DOHH2 (cell line): Measurements from ENCODE around the gene WDFY4.

Experiments used
- H3F3A ChIP-seq: fragments of 200-600 bp; sonication (generic), shearing (Covaris generic); 2 replicates; pipeline ENCODE4 v1.6.0; 2016; ENCODE audit warnings: antibody characterized with exemption, mild to moderate bottlenecking; ENCODE audit not compliant: control insufficient read depth, insufficient read depth
- H3K27ac ChIP-seq: fragments of 200-600 bp; sonication (generic); 2 replicates; pipeline ENCODE4 v1.5.1; 2014; ENCODE audit warnings: low read depth, mild to moderate bottlenecking, low read length, moderate library complexity
- H3K27me3 ChIP-seq: fragments of 200-600 bp; sonication (generic); 2 replicates; pipeline ENCODE4 v1.6.1; 2014; ENCODE audit warnings: mild to moderate bottlenecking, low read length, mixed read lengths; ENCODE audit not compliant: control insufficient read depth
- H3K36me3 ChIP-seq: fragments of 200-600 bp; sonication (generic); 2 replicates; pipeline ENCODE4 v1.6.1; 2014; ENCODE audit warnings: mild to moderate bottlenecking, low read length, moderate library complexity, mixed read lengths; ENCODE audit not compliant: control insufficient read depth
- H3K4me1 ChIP-seq: fragments of 200-600 bp; sonication (generic); 2 replicates; pipeline ENCODE4 v1.6.1; 2014; ENCODE audit warnings: mild to moderate bottlenecking, low read length, mixed read lengths; ENCODE audit not compliant: control insufficient read depth
- H3K4me2 ChIP-seq: fragments of 200-600 bp; sonication (generic); 2 replicates; pipeline ENCODE4 v1.6.0; 2014; ENCODE audit warnings: mild to moderate bottlenecking, low read length, moderate library complexity
- H3K4me3 ChIP-seq: fragments of 200-600 bp; sonication (generic); 2 replicates; pipeline ENCODE4 v1.5.1; 2014; ENCODE audit warnings: mild to moderate bottlenecking, low read length, mixed read lengths
- H3K79me2 ChIP-seq: fragments of 200-600 bp; sonication (generic); 2 replicates; pipeline ENCODE4 v1.6.1; 2014; ENCODE audit warnings: mild to moderate bottlenecking, low read length, mixed read lengths; ENCODE audit not compliant: control insufficient read depth
- H3K9me2 ChIP-seq: fragments of 200-600 bp; sonication (generic); replicated peaks from 2 replicates; pipeline ENCODE4 v1.6.1; 2014; ENCODE audit warnings: mild to moderate bottlenecking, low read length, mixed read lengths; ENCODE audit not compliant: control insufficient read depth
- H3K9me3 ChIP-seq: fragments of 200-600 bp; sonication (generic); 2 replicates; pipeline ENCODE4 v1.6.1; 2014; ENCODE audit warnings: antibody characterized with exemption, low read length, mixed read lengths; ENCODE audit not compliant: control insufficient read depth, insufficient read depth
- H4K20me1 ChIP-seq: fragments of 200-600 bp; sonication (generic); 2 replicates; pipeline ENCODE4 v1.6.0; 2014; ENCODE audit warnings: low read depth, mild to moderate bottlenecking, antibody characterized with exemption, low read length, moderate library complexity; ENCODE audit not compliant: control insufficient read depth, insufficient read depth
- EZH2phosphoT487 ChIP-seq: fragments of 200-600 bp; sonication (generic); IDR thresholded peaks from 2 replicates; pipeline ENCODE4 v1.6.1; 2017; ENCODE audit warnings: borderline replicate concordance, mild to moderate bottlenecking, antibody characterized with exemption, low read length, moderate library complexity, mixed read lengths
- TF ChIP-seq, protein P1 (sequence below): fragments of 200-600 bp; sonication (generic); IDR thresholded peaks from one replicate; pipeline ENCODE4 v1.5.1; 2014; ENCODE audit warnings: antibody characterized with exemption, mild to moderate bottlenecking, low read depth, low read length; ENCODE audit not compliant: poor library complexity, severe bottlenecking

Gene WDFY4

DNA sequence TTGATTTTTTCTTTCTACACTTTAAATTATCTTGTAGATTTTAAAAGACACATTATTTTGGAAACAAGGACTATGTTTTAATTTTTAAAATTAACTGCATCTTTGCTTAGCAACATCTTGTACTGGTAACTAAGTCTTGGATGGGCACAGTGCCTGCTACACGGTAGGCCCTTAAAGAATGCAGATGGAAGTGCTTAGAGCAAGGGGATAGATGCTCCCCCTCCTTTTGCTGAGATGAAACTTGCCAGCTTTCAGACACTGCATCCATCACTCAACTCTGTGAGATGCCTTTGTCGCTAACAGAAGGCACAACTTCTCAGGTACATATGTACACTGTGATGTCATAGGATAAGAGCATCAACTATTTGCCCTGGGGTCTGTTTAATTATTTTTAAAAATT, 151.1 kb downstream of the WDFY4 start:
- no peak overlapping the region for H3K4me2 ChIP-seq
- no peaks in the 10 kb centered on the region for H4K20me1 ChIP-seq
- H3K36me3 ChIP-seq = peaks cover 65% of the 10 kb centered on the region
- no peak overlapping the region for H3K4me3 ChIP-seq
- no peaks in the 10 kb centered on the region for H3K4me1 ChIP-seq
- H3K27me3 ChIP-seq = no peaks in the 10 kb centered on the region
- H3K9me2 ChIP-seq = no peaks in the 10 kb centered on the region
- no peak overlapping the region for H3K27ac ChIP-seq
- H3K79me2 ChIP-seq = no peaks in the 10 kb centered on the region
- no peaks in the 10 kb centered on the region for H3F3A ChIP-seq
- TF ChIP-seq EZH2phosphoT487 = no peak
- TF ChIP-seq, protein P1, sequence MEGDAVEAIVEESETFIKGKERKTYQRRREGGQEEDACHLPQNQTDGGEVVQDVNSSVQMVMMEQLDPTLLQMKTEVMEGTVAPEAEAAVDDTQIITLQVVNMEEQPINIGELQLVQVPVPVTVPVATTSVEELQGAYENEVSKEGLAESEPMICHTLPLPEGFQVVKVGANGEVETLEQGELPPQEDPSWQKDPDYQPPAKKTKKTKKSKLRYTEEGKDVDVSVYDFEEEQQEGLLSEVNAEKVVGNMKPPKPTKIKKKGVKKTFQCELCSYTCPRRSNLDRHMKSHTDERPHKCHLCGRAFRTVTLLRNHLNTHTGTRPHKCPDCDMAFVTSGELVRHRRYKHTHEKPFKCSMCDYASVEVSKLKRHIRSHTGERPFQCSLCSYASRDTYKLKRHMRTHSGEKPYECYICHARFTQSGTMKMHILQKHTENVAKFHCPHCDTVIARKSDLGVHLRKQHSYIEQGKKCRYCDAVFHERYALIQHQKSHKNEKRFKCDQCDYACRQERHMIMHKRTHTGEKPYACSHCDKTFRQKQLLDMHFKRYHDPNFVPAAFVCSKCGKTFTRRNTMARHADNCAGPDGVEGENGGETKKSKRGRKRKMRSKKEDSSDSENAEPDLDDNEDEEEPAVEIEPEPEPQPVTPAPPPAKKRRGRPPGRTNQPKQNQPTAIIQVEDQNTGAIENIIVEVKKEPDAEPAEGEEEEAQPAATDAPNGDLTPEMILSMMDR = no peak
- no peaks in the 10 kb centered on the region for H3K9me3 ChIP-seq

DNA sequence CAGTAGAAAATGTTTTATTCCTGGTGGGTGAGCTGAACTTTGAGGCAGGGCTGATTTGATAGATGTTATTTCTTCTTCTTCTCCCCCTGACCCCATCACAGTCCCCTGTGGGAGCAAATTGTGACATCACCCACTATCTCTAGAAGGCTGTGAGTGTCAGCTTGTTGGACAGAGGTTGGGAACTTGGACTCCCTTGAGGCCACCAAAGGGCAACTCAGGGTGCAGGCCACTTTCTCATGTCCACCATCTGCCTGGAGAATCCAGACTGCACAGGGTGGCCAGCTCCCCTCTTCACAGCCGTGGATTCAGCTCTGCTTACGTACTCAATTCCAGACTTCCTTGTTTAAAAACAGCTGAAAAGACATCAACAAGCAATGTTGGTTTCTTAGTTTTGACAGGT, 151.9 kb downstream of the WDFY4 start:
- no peaks in the 10 kb centered on the region for H3K9me2 ChIP-seq
- no peaks in the 10 kb centered on the region for H3K4me1 ChIP-seq
- H3F3A ChIP-seq = no peaks in the 10 kb centered on the region
- H3K4me3 ChIP-seq = no peak overlapping the region
- H3K9me3 ChIP-seq = no peaks in the 10 kb centered on the region
- no peaks in the 10 kb centered on the region for H3K27me3 ChIP-seq
- H3K36me3 ChIP-seq = peaks cover 69% of the 10 kb centered on the region
- H3K27ac ChIP-seq = no peak overlapping the region
- H4K20me1 ChIP-seq = no peaks in the 10 kb centered on the region
- no peak overlapping the region for H3K4me2 ChIP-seq
- no peak for TF ChIP-seq EZH2phosphoT487
- TF ChIP-seq, protein P1 = no peak
- no peaks in the 10 kb centered on the region for H3K79me2 ChIP-seq

DNA sequence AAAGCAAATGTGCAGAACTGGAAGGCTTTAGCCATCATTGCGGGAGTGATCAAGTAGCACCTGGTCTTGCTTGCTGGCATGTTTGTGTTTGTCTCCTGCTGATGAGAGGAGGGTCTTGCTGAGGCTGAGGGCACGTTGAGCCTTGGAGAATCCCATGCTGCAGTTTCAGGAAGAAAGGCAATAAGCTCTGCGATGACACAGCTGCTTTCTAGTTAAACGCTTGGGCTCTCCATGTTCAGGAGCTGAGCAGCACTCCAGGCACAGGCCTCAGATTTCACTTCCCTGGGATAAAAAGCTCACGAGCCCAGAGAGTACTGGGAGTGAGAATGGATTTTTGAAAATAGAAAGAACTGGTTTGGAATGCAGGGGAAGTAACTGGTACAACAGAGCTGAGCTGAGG, 154.2 kb downstream of the WDFY4 start:
- H3K27ac ChIP-seq = no peak overlapping the region
- no peaks in the 10 kb centered on the region for H3K27me3 ChIP-seq
- H4K20me1 ChIP-seq = no peaks in the 10 kb centered on the region
- no peaks in the 10 kb centered on the region for H3K9me2 ChIP-seq
- no peaks in the 10 kb centered on the region for H3K9me3 ChIP-seq
- H3K4me3 ChIP-seq = no peak overlapping the region
- H3K4me2 ChIP-seq = no peak overlapping the region
- peaks cover 59% of the 10 kb centered on the region for H3K36me3 ChIP-seq
- no peaks in the 10 kb centered on the region for H3K4me1 ChIP-seq
- H3F3A ChIP-seq = no peaks in the 10 kb centered on the region
- TF ChIP-seq, protein P1 = no peak
- no peak for TF ChIP-seq EZH2phosphoT487
- no peaks in the 10 kb centered on the region for H3K79me2 ChIP-seq
